Superior temporal gyrus (tissue), 1 donor: ENCODE data around the gene UBD.

Experiments used
- DNase-seq: peaks from one replicate; pipeline ENCODE4 v3.0.0-alpha.2; 2016; ENCODE audit errors: extremely low spot score

Gene UBD

GRCh38 chr6:29559524-29560287, at the start of gene UBD:
Gene UBD (minus strand): TSS chr6:29559732. CDS start chr6:29559701, 31 bp downstream.
- no peak for DNase-seq

GRCh38 chr6:29608131-29608530, 48.6 kb upstream of the UBD start:
- DNase-seq: no peak

DNA sequence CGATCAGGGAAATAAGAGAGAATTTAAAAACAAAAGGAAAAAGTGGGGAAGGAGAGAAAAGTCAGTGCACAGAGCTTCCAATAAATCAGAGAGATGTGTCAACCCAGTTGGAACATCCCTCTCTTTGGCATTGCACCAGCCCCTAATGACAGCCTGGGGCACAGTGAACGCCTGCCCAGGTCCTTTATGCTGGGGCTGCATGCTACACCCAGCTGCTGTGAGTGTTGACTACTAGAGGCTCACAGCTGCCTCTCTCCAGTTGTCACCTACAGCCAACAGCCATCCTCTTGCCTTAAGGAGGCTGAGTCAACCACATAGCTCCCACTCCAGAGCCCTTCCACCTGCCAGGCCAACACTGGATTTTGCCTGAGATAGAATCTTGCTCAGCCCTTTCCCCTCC, 44.4 kb upstream of the UBD start:
- no peak for DNase-seq

DNA sequence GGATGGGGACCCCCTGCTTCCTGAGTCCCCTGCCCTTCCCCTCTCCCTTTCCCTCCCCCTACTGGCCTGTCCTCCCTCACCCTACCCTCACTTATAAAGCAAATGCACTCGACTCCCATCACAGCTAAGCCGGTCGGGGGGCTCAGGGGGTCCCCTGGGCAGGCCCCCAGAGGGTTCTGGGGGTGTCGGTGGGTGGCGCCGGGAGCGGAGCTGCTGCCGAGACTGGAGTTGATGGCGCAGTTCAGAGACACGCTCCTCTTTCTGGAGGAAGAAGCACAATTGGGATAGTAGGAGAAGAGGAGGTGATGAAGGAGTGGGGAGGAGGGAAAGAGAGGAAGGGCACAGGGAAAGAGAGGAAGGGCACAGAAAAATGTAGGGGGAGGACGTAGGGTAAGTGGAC, 43.9 kb upstream of the UBD start:
- no peak for DNase-seq

GRCh38 chr6:29602564-29603361, 43.2 kb upstream of the UBD start:
- no peak for DNase-seq

- no peak for DNase-seq
Measured at GRCh38 chr6:29598172-29598747, 38.7 kb upstream of the UBD start.

DNA sequence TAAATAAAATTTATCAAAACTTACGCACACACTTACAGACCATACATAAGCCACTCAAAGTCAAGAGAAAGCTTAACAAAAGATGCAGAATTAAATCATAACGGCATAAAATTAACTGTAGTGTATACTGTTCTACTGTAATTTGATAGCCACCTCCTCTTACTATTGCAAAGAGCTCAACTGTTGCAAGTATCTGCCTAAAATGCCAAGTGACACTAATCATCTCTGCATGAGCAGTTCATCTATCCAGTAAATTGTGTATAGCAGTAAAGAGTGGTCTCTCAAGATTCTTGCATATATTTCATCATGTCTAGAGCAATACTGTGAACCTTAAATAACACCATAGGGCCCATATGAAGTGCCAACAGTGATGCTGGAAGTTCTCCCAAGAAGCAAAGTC, 37.7 kb upstream of the UBD start:
- no peak for DNase-seq

DNA sequence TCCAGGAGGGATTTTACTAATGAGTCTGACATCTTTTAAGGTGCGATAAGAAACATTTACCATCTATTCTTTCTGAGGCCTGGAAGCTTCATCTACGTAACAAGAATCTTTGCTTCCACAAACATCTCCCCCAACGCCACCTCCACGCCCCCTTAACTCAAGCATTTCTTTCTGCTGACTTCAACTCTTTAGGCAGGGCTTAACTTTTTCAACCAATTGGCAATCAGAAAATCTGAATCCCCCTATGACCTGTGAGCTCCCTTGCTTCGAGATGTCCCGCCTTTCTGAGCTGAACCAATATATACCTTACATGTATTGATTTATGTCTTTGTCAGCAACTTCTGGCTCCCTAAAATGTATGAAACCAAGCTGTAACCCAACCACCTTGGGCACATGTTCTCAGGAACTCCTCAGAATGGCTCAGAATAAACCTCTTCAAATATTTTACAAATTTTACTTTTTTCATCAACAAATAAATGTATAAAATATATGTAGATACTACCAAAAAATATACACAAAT, 36.9 kb upstream of the UBD start:
- no peak for DNase-seq

DNA sequence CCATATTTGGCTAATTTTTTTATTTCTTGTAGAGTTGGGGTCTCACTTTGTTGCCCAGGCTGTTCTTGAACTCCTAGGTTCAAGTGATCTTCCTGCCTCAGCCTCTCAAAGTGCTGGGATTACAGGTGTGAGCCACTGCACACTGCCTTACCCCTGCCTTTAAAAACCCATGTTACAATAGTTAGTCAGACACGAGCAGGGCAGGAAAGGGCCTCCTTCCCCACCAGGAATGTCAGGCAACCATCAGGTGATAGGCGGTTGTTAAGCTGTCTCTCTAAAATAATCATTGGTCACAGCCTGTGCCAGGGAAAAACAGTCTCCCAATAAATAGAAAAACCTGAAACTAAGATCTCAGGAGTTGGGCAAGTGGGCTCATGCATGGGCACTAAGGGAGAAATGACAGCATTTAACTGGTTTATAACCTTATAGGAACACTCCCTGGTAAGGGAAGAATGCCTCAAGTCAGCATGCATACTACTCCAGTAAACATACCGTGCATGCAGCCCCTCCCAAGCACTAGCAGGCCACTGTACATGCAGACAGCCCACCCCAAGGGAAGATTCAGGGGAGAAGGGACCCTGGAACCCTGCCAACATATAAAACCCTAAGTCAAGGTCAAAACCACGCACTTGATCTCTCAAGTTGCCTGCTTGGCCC, 33.8 kb upstream of the UBD start:
- DNase-seq: no peak

DNA sequence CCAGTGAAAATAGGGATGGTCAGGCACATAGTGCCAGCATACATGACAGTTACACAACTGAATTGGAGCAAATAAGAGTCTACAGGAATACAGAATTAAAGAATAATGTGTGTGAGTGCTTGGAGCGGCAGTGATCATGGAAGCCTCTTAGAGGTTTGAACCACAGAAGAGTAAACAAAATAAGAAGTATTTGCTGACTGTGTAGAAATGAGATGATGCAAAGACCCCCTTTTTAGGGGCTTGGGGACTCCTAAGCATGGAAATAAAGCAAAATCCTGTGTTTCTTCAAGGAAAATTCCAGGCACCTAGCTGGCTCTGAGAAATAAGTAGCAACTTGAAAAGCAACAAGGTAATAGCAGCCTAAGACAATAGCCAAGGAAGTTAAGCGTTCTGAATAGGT, 32.1 kb upstream of the UBD start:
- no peak for DNase-seq

DNA sequence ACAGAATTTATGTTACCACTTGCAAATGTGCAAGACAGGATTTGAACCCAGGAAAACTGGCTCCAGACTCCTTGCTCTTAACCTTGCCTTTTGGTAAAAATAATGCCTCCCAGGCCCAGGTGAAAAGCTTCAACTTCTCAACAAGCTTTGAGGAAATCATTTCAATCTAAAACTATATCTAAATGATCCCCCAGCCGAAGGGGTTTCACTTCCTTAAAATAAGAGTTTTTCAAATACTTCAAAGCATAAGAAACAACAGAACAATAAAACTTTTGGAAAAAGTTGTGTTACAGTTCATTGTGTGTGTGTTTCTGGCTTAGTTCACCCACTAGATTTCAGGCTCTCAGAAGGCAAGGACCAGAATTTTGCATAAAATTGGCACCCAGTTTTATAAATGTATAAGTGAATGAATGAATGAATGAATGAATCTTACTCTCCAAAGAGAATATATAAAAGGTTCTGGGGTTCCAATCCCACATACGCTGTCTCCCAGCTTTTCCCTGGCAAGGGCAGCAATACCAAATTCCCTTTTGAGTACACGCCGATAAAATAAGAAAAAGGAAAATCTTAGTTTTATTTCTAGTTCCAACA, 30.8 kb upstream of the UBD start:
- no peak for DNase-seq

- DNase-seq: peak; percentile 83
Measured at GRCh38 chr6:29589423-29590048, 30.0 kb upstream of the UBD start.

- no peak for DNase-seq
Measured at GRCh38 chr6:29584821-29585220, 25.3 kb upstream of the UBD start, which contains the start of gene OR2H2. Gene OR2H2 (plus strand): TSS chr6:29585121. CDS start chr6:29587945, 2,824 bp downstream.

GRCh38 chr6:29577544-29577943, 18.0 kb upstream of the UBD start:
- DNase-seq: no peak

DNA sequence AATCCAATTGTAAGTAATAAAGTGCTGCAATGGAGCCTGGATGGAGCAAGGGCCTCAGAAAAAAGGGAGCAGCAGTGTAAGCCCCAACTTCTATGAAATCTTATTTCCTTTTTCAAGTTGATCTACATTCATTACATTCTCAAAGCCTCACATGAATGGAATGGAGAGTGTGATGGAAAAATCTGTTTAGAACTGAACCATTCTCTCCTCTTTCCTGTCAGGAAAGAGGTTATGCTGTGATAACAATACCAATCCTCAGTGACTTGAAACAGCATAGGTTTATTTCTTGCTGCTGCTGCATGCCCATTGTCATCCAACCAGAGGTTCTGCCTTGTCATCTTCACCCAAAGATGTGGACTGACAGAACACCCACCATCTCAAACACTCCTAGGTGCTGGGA, 16.5 kb upstream of the UBD start:
- no peak for DNase-seq

GRCh38 chr6:29567991-29568390, 8.5 kb upstream of the UBD start:
- DNase-seq: no peak

DNA sequence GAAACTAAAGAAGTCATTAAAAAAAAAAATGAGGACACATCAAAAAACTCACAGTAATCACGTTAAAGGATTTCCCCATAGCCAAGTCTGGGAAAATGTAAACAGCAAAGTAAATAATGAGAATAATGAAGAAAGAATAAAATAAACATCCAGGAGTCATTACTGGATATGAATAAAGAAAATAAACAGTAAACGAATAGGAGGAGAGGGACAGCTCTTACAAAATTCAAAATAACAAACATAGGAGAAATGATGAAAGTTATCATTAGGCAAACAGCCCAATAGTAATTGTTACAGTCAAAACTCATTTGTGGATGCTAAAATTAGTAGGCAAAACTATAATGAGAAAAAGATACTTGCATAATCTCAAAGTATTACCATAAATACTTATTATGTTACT, 8.0 kb upstream of the UBD start:
- no peak for DNase-seq

DNA sequence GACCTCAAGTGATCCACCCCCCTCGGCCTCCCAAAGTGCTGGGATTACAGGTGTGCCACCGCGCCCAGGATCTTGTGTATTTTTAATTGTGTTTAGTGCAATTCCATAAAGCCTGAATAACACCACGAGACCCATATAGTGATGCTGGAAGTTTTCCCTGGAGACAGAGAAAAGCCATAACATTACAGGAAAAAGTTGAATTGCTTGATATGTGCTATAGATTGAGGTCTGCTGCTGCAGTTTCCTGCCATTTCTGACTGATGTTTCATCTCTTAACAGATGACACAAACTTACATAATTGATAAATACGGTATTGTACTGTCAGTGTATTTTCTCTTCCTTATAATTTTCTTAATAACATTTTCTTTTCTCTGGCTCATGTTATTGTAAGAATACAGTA, 7.3 kb upstream of the UBD start:
- no peak for DNase-seq

- DNase-seq: no peak
Measured at GRCh38 chr6:29564875-29565274, 5.3 kb upstream of the UBD start.

DNA sequence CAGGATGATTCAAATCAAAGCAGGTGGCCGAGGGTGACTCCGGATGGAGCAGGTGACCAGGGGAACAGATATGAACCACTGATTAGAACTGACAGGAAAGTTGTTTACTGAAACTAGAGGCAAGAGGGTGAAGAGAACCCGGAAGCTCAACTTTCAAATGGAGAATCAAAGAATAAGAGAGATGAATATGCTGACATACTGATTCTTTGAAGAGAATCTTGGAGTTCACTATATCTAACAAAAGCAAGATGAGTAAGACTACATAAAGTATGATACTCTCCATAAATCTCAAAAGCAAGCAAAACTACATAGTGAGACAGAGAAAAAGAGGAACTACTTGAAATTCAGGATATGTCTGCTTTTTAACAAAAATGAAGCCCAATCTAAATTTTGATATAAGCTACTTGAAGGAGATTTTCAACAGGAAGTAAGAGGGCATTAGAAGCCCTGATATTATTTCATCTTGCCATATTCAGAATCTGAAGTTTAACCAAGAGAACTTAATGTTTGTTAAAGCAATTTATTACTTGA, 4.0 kb upstream of the UBD start:
- DNase-seq: no peak

DNA sequence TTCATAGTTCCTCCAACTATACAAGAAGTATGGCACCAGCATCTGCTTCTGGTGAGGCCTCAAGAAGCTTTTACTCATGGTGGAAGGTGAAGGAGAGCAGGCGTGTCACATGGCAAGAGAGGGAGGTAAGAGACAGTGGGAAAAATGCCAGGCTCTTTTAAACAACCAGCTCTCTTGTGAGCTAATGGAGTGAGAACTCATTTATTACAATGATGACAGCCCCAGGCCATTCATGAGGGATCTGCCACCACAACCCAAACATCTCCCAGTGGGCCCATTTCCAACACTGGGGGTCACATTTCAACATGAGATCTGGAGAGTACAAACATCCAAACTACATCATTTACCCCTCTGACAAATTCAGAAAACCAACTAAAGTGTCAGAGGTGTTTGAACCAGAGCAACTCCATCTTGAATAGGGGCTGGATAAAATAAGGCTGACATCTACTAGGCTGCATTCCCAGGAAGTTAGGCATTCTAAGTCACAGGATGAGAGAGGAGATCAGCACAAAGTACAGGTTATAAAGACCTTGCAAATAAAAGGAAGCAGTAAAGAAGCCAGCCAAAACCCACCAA, 2.2 kb upstream of the UBD start:
- no peak for DNase-seq
